ENCODE results near the gene MNT. TPM values are rescaled to one million over a fixed set of nuclear protein-coding genes. Genes with fewer than 3 reads are reported as not detected.
A peak's percentile ranks its signal among the peaks of the same experiment; 100 is the strongest.

The MNT gene
- total RNA-seq, 1 experiment from 2014 or later, result 24.4 TPM

GRCh38 chr17:2410951-2411350 is 10.1 kb upstream of the MNT start:
- TF ChIP-seq CTCF (IDR thresholded peaks at IDR 0.05; ENCODE audit: insufficient read depth in 1 of 2, low read depth in 1 of 2, low read length in 1 of 2, severe bottlenecking in 1 of 2, unreplicated experiment in 1 of 2), result no peak
- H3K36me3 Mint-ChIP-seq (ENCODE audit: insufficient read depth, unreplicated experiment), result peaks cover 45% of the 10 kb centered on the region
- no peak overlapping the region for H3K4me3 Mint-ChIP-seq (ENCODE audit: unreplicated experiment)
- H3K27me3 Mint-ChIP-seq (ENCODE audit: insufficient read depth, unreplicated experiment), result no peaks in the 10 kb centered on the region
- Histone ChIP-seq H3K27me3 (replicated peaks; ENCODE audit: control insufficient read depth, insufficient read depth, low read length) (no peaks in the 10 kb centered on the region), H3K4me1 (peaks cover 17% of the 10 kb centered on the region; the same call in 1 of the 2 replicates), H3K9me3 (no peaks in the 10 kb centered on the region), H3K4me3 (ENCODE audit: low read depth, low read length) (no peak overlapping the region), H3K36me3 (ENCODE audit: control insufficient read depth, insufficient read depth, low read length) (peaks cover 4% of the 10 kb centered on the region)
- peaks cover 9% of the 10 kb centered on the region for H3K4me1 Mint-ChIP-seq (ENCODE audit: low read depth, unreplicated experiment)
- no peak for DNase-seq
- CTCF ChIA-PET, result no interaction called here
- H3K27ac Mint-ChIP-seq (ENCODE audit: unreplicated experiment), result peak overlapping the region; percentile 6
- intact Hi-C loops (cut with micrococcal nuclease; ENCODE audit: unreplicated experiment), result no loop called here
- POLR2A ChIA-PET, result no interaction called here
- H3K9me3 Mint-ChIP-seq (ENCODE audit: unreplicated experiment), result no peaks in the 10 kb centered on the region
- no TSS peak for BruUV-seq (replicated peaks)

DNA sequence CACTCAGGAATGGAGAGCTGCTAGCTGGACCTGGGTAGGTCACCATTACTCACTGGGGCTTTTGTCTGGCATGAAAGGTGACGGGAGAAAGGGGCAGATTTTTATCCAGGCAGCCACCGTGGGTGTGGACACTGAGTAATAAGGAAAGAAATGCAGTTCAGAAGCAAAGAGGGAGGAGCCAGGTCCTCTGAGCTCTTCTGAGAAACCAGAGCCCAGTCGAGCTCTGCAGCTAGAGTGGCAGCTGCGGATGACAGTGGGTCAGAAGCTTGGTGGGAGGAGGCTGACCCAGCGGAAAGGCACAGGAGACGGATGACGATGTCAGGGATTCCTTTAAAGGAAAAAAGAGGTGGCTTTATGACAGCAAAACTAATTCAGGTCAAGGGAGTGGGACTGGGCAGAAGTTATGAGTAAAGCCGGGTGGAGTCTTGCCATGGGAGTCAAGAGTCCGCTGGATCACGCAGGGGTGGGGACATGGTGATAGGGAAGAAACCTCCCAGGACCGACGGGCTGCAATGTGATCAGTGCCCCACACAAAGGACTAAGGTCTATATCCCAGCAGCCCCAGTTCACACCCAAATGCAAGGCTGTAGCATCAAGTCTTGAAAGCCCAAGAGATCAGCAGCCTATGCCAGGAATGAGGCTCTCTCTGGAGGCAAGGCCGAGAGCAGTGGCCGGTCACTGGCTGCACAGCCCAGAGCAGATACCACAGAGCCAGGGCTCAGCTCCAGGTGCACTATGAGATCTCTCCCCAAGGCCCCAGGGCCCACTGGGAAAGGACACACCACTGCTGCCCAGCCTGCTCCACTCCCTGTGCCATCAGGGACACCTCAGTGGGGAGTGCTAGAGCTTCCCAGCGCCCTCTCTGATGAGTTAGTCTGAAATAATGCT is 6.3 kb upstream of the MNT start:
- H3K4me1 Mint-ChIP-seq (ENCODE audit: low read depth, unreplicated experiment), result peaks cover 13% of the 10 kb centered on the region
- H3K9me3 Mint-ChIP-seq (ENCODE audit: unreplicated experiment), result no peaks in the 10 kb centered on the region
- peaks cover 35% of the 10 kb centered on the region for H3K36me3 Mint-ChIP-seq (ENCODE audit: insufficient read depth, unreplicated experiment)
- Histone ChIP-seq H3K36me3 (ENCODE audit: control insufficient read depth, insufficient read depth, low read length) (no peaks in the 10 kb centered on the region; the same call in 1 of the 2 replicates), H3K27me3 (replicated peaks; ENCODE audit: control insufficient read depth, insufficient read depth, low read length) (no peaks in the 10 kb centered on the region), H3K4me1 (peaks cover 17% of the 10 kb centered on the region; the same call in 1 of the 2 replicates), H3K9me3 (no peaks in the 10 kb centered on the region), H3K4me3 (ENCODE audit: low read depth, low read length) (no peak overlapping the region)
- TF ChIP-seq CTCF (IDR thresholded peaks at IDR 0.05; ENCODE audit: insufficient read depth in 1 of 2, low read depth in 1 of 2, low read length in 1 of 2, severe bottlenecking in 1 of 2, unreplicated experiment in 1 of 2), result no peak
- CTCF ChIA-PET, result interaction anchor here (0.5 to 1.5 kb wide), 5 partner anchors 9 to 318 kb away, joined by 3 to 11 read pairs (median 4); no protein-coding TSS in a partner anchor
- H3K27ac Mint-ChIP-seq (ENCODE audit: unreplicated experiment), result peak overlapping the region; percentile 66
- H3K4me3 Mint-ChIP-seq (ENCODE audit: unreplicated experiment), result peak overlapping the region; percentile 34
- no TSS peak for BruUV-seq (replicated peaks)
- no peaks in the 10 kb centered on the region for H3K27me3 Mint-ChIP-seq (ENCODE audit: insufficient read depth, unreplicated experiment)
- peak; percentile 40 to 76 for DNase-seq
- intact Hi-C loops (cut with micrococcal nuclease; ENCODE audit: unreplicated experiment), result no loop called here
- POLR2A ChIA-PET, result interaction anchor here (1.1 to 1.5 kb wide), 2 partner anchors 8 to 14 kb away, joined by 5 to 6 read pairs; no protein-coding TSS in a partner anchor

DNA sequence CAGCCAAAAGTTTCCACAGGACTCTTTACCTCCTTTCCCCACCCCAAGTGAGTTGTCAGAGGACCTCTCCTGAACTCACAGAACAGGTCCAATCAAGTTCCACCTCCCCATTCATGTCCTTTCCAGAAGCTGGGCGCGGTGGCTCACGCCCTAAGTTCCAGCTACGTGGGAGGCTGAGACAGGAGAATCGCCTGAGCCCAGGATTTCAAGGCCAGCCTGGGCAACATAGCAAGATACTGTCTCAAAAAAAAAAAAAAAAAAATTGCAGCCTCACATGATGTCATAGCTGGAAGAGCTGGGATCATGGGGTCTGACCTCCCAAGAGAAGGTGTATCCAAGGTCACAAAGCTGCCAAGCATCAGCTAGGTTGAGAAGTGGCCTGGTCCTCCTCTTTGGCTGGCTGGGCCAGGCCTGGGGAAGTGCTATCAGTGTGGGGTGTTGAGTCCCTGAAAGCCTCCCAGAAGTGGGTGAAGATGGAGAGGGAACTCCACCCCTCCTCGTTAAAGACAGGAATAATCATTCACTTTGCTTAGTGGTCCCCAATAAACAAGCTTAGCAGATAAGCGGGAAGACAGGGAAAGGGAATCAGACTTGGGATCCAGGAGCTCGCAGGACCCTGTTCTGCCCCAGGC is 5.5 kb upstream of the MNT start:
- H3K27me3 ChIP-seq (replicated peaks; ENCODE audit: control insufficient read depth, insufficient read depth, low read length), result no peaks in the 10 kb centered on the region
- H3K4me1 ChIP-seq, result peaks cover 17% of the 10 kb centered on the region; the same call in 1 of the 2 replicates
- H3K4me3 Mint-ChIP-seq (ENCODE audit: unreplicated experiment), result peak overlapping the region; percentile 34
- peak overlapping the region; percentile 66 for H3K27ac Mint-ChIP-seq (ENCODE audit: unreplicated experiment)
- no TSS peak for BruUV-seq (replicated peaks)
- H3K27me3 Mint-ChIP-seq (ENCODE audit: insufficient read depth, unreplicated experiment), result no peaks in the 10 kb centered on the region
- intact Hi-C loops (cut with micrococcal nuclease; ENCODE audit: unreplicated experiment), result no loop called here
- H3K9me3 Mint-ChIP-seq (ENCODE audit: unreplicated experiment), result no peaks in the 10 kb centered on the region
- no peaks in the 10 kb centered on the region for H3K9me3 ChIP-seq
- POLR2A ChIA-PET, result interaction anchor here (1.5 kb wide), 1 partner anchor 14 kb away, joined by 6 read pairs; no protein-coding TSS in a partner anchor
- H3K36me3 ChIP-seq (ENCODE audit: control insufficient read depth, insufficient read depth, low read length), result no peaks in the 10 kb centered on the region
- peaks cover 41% of the 10 kb centered on the region for H3K36me3 Mint-ChIP-seq (ENCODE audit: insufficient read depth, unreplicated experiment)
- H3K4me1 Mint-ChIP-seq (ENCODE audit: low read depth, unreplicated experiment), result peaks cover 13% of the 10 kb centered on the region
- CTCF ChIA-PET, result interaction anchor here (0.6 to 1.5 kb wide), 5 partner anchors 10 to 318 kb away, joined by 3 to 11 read pairs (median 4); no protein-coding TSS in a partner anchor
- no peak for TF ChIP-seq CTCF (IDR thresholded peaks at IDR 0.05; ENCODE audit: insufficient read depth in 1 of 2, low read depth in 1 of 2, low read length in 1 of 2, severe bottlenecking in 1 of 2, unreplicated experiment in 1 of 2)
- no peak overlapping the region for H3K4me3 ChIP-seq (ENCODE audit: low read depth, low read length)
- no peak for DNase-seq

Measured in Caco-2 (cell line).